PC-3 (cell line): ENCODE data around the gene NELFB.

Source experiments
- CTCF ChIP-seq: fragments of 300-600 bp; sonication (generic); conservative IDR thresholded peaks from 2 replicates; pipeline ENCODE4 v1.5.1; 2017; ENCODE audit warnings: antibody characterized with exemption, low read depth, mild to moderate bottlenecking, low read length
- EZH2 ChIP-seq: fragments of 300-600 bp; sonication (generic); IDR thresholded peaks from one replicate; pipeline ENCODE4 v1.6.1; 2017; ENCODE audit warnings: antibody characterized with exemption, mild to moderate bottlenecking, low read length; ENCODE audit not compliant: unreplicated experiment

DNA sequence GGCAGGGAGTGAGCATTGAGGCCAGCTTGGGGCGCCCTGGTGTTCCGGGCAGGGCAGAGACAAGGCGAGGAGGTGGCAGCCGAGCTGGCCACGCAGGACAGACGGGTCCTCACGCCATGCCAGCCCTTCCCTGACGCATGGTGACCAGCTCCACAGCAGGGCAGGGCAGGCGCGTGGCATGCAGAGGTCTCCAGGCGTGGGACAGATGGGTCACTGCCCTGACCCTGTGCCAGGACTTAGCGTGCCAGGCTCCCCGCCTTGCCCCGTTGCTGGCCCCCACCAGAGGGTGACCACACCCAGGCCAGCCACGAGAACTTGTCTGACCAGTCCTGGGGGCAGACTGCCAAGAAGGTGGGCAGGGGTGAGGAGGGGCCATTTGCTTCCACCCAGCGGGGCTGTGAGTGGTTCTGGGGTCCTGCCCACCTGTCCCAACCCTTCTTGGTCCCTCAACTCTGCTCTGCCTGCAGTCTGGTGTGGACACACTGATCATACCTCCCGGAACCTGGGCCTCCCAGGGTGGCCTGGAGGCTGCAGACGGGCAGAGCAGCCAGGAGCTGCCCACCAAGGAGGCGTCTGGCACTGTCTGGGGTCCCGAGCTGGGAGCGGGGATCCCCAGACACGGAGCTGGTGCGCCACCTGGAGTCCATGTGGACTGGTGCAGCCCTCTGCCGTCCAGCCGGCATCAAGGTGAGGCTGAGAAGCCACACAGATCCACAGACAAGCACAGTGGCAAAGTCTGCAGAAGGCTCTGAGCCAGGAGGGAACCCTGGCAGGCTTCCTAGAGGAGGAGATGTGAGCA lies 27.9 kb upstream of the NELFB start, which contains the start of gene RNF224:
- TF ChIP-seq CTCF (peak; percentile 84), EZH2 (no peak)
